K562 (cell line): ENCODE data around the gene SMIM7. TPM values are rescaled to one million over a fixed set of nuclear protein-coding genes. Genes with fewer than 3 reads are reported as not detected.

Experiments used
- BRCA1 ChIP-seq, 2 experiments: fragments of 450-650 bp in 1 of 2; sonication (generic) in 1 of 2; formaldehyde crosslinking in 1 of 2; IDR thresholded peaks; 2 replicates each; pipeline versions ENCODE4 v1.5.0 to v1.6.1; 2017 to 2020; ENCODE audit warnings: mild to moderate bottlenecking in 1 of 2, missing genetic modification reagents in 1 of 2
- CCAR2 ChIP-seq: fragments of 200-400 bp; formaldehyde crosslinking; IDR thresholded peaks from 2 replicates; pipeline ENCODE4 v1.6.1; 2017; ENCODE audit warnings: mild to moderate bottlenecking, low read depth, low read length
- CREBBP ChIP-seq: IDR thresholded peaks from one replicate; pipeline ENCODE4 v1.6.1; 2012; ENCODE audit warnings: low read depth, mild to moderate bottlenecking, control low read depth, inconsistent platforms, low read length
- DPF2 ChIP-seq: fragments of 450-650 bp; IDR thresholded peaks from 2 replicates; pipeline ENCODE4 v1.6.1; 2016
- ETV1 ChIP-seq: fragments of 450-650 bp; conservative IDR thresholded peaks from 2 replicates; pipeline ENCODE4 v1.6.1; 2016; ENCODE audit warnings: missing genetic modification characterization, control low read depth, low read depth, missing compliant biosample characterization
- HLTF ChIP-seq: fragments of 450-650 bp; IDR thresholded peaks from 2 replicates; pipeline ENCODE4 v1.6.1; 2016
- KAT8 ChIP-seq: fragments of 450-650 bp; IDR thresholded peaks from 2 replicates; pipeline ENCODE4 v1.6.1; 2016; ENCODE audit warnings: low read depth, mild to moderate bottlenecking
- KLF1 ChIP-seq: fragments of 450-650 bp; IDR thresholded peaks from 2 replicates; pipeline ENCODE4 v1.6.1; 2016; ENCODE audit warnings: missing genetic modification characterization, missing compliant biosample characterization
- MAFK ChIP-seq: IDR thresholded peaks from 2 replicates; pipeline ENCODE4 v1.6.1; 2011; ENCODE audit warnings: low read length, improper control_type of control experiment
- POLR2AphosphoS2 ChIP-seq: IDR thresholded peaks from 2 replicates; pipeline ENCODE4 v1.6.1; 2012; ENCODE audit warnings: low read length, improper control_type of control experiment
- RFX1 ChIP-seq: fragments of 450-650 bp; IDR thresholded peaks from 2 replicates; pipeline ENCODE4 v1.6.1; 2016; ENCODE audit warnings: mild to moderate bottlenecking, moderate library complexity
- SUPT5H ChIP-seq: fragments of 450-650 bp; IDR thresholded peaks from 2 replicates; pipeline ENCODE4 v1.6.1; 2016
- TSC22D4 ChIP-seq: fragments of 450-650 bp; IDR thresholded peaks from 2 replicates; pipeline ENCODE4 v1.6.1; 2016; ENCODE audit warnings: missing genetic modification characterization, missing biosample characterization, control low read depth
- YBX1 ChIP-seq: fragments of 450-650 bp; IDR thresholded peaks from 2 replicates; pipeline ENCODE4 v1.7.1; 2016; ENCODE audit warnings: mild to moderate bottlenecking
- ZFP1 ChIP-seq: fragments of 450-650 bp; formaldehyde crosslinking; IDR thresholded peaks from 2 replicates; pipeline ENCODE4 v1.4.0; 2020; ENCODE audit warnings: mild to moderate bottlenecking, mixed read lengths
- ZNF354B ChIP-seq: fragments of 250-450 bp; sonication (Bioruptor Pico); IDR thresholded peaks from 2 replicates; pipeline ENCODE4 v1.4.0; 2020
- polyA plus RNA-seq, 8 experiments: library from polyadenylated mRNA; depleted of rRNA in 4 of 8; stranded (reverse) in 5 of 8; unstranded in 3 of 8; fragments of >200 nt; fragmentation: Nextera tagmentation in 2 of 8; fragmentation: Illumina TruSeq in 1 of 8; extraction: Ambion mirVana in 2 of 8; extraction: Trizol in 1 of 8; gene quantifications; 2 replicates each; pipeline versions ENCODE4 v1.2.1 to v1.2.3, GENCODE V29; 2011 to 2014; ENCODE audit warnings: inconsistent platforms in 1 of 8, missing spikeins in 1 of 8
- total RNA-seq, 7 experiments: library from RNA; depleted of rRNA in 6 of 7; stranded (reverse); fragments of >200 nt in 6 of 7; fragmentation: Illumina TruSeq in 2 of 7; extraction: Trizol in 2 of 7; gene quantifications; 2 replicates each; pipeline versions ENCODE4 v1.2.1 to v1.2.3, GENCODE V29; 2011 to 2021; ENCODE audit warnings: low replicate concordance in 1 of 7
- TF ChIP-seq, protein P1 (sequence below): fragments of 450-650 bp; IDR thresholded peaks from 2 replicates; pipeline ENCODE4 v1.6.1; 2017; ENCODE audit warnings: antibody characterized with exemption, mild to moderate bottlenecking
- TF ChIP-seq, protein P2 (sequence below): fragments of 250-450 bp; sonication (Bioruptor Pico); IDR thresholded peaks from 2 replicates; pipeline ENCODE4 v1.5.1; 2021; ENCODE audit warnings: mild to moderate bottlenecking
- TF ChIP-seq, protein P3 (sequence below): sonication (generic); formaldehyde crosslinking; IDR thresholded peaks from 2 replicates; pipeline ENCODE4 v1.8.0; 2022; ENCODE audit warnings: missing genetic modification reagents, mild to moderate bottlenecking, moderate library complexity, borderline replicate concordance
- TF ChIP-seq, protein P4 (sequence below): IDR thresholded peaks from 3 replicates; pipeline ENCODE4 v1.6.1; 2011; ENCODE audit warnings: borderline replicate concordance, mild to moderate bottlenecking; ENCODE audit not compliant: insufficient read length, insufficient read depth
- TF ChIP-seq, protein P5 (sequence below): fragments of 450-650 bp; formaldehyde crosslinking; IDR thresholded peaks from 2 replicates; pipeline ENCODE4 v1.4.0; 2020; ENCODE audit warnings: mild to moderate bottlenecking, moderate library complexity

SMIM7 gene
- total and polyA plus RNA-seq, 9 of the 15 experiments (the other 6 are each of a cell fraction or from before 2014, with no cell fraction given) = 55.3 to 265 (median 107) TPM

DNA sequence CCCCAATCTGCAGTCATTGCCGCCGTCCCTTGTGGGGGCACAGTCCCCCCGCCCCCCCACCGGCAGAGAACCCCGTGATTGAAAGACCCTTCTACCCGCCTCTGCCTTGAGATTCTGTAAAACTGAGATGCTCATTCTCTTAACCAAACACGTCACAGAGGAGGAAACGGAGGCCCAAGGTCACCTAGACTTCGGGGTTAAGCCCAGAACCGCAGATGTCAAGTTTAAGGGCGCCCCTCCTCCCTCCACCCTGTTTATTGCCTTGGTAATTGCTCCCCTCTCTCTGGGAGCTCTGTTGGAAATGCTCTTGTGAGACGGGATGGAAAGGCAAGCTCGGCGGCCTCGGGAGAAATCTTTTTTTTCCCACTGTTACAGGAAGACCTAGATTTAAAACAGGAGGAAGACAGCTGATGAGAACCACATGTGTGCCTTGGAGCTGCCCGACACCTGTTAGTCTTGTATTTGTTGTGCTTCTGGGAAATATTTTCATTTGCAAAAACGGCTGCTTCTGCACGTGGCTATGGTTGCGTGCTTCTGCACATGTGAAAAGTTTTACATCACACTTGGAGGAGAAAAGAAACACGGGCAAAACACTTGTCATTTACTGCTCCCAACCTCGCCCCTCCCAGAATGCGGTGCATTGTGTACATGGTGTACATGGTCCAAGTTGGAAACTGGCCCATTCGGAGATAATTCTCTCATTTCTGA is 30.8 kb downstream of the SMIM7 start (continued):
- TF ChIP-seq, protein P1, sequence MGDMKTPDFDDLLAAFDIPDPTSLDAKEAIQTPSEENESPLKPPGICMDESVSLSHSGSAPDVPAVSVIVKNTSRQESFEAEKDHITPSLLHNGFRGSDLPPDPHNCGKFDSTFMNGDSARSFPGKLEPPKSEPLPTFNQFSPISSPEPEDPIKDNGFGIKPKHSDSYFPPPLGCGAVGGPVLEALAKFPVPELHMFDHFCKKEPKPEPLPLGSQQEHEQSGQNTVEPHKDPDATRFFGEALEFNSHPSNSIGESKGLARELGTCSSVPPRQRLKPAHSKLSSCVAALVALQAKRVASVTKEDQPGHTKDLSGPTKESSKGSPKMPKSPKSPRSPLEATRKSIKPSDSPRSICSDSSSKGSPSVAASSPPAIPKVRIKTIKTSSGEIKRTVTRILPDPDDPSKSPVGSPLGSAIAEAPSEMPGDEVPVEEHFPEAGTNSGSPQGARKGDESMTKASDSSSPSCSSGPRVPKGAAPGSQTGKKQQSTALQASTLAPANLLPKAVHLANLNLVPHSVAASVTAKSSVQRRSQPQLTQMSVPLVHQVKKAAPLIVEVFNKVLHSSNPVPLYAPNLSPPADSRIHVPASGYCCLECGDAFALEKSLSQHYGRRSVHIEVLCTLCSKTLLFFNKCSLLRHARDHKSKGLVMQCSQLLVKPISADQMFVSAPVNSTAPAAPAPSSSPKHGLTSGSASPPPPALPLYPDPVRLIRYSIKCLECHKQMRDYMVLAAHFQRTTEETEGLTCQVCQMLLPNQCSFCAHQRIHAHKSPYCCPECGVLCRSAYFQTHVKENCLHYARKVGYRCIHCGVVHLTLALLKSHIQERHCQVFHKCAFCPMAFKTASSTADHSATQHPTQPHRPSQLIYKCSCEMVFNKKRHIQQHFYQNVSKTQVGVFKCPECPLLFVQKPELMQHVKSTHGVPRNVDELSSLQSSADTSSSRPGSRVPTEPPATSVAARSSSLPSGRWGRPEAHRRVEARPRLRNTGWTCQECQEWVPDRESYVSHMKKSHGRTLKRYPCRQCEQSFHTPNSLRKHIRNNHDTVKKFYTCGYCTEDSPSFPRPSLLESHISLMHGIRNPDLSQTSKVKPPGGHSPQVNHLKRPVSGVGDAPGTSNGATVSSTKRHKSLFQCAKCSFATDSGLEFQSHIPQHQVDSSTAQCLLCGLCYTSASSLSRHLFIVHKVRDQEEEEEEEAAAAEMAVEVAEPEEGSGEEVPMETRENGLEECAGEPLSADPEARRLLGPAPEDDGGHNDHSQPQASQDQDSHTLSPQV = peak; percentile 56; the same call in 1 of the 2 replicates
- TF ChIP-seq SUPT5H (no peak), POLR2AphosphoS2 (no peak), YBX1 (no peak), ZFP1 (no peak), KAT8 (no peak), ZNF354B (CRISPR knock-in tag) (no peak), MAFK (no peak), KLF1 (no peak), CCAR2 (no peak), BRCA1 (IDR thresholded peaks at IDR 0.05) (no peak), BRCA1 (CRISPR knock-in tag; IDR thresholded peaks at IDR 0.05) (no peak), CREBBP (no peak), RFX1 (no peak), TSC22D4 (tag) (no peak), HLTF (no peak), ETV1 (tag) (no peak), DPF2 (no peak)
- TF ChIP-seq, protein P2, sequence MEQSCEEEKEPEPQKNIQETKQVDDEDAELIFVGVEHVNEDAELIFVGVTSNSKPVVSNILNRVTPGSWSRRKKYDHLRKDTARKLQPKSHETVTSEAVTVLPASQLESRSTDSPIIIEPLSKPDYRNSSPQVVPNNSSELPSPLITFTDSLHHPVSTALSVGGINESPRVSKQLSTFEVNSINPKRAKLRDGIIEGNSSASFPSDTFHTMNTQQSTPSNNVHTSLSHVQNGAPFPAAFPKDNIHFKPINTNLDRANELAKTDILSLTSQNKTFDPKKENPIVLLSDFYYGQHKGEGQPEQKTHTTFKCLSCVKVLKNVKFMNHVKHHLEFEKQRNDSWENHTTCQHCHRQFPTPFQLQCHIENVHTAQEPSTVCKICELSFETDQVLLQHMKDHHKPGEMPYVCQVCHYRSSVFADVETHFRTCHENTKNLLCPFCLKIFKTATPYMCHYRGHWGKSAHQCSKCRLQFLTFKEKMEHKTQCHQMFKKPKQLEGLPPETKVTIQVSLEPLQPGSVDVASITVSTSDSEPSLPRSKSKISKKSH = no peak
- TF ChIP-seq, protein P3, sequence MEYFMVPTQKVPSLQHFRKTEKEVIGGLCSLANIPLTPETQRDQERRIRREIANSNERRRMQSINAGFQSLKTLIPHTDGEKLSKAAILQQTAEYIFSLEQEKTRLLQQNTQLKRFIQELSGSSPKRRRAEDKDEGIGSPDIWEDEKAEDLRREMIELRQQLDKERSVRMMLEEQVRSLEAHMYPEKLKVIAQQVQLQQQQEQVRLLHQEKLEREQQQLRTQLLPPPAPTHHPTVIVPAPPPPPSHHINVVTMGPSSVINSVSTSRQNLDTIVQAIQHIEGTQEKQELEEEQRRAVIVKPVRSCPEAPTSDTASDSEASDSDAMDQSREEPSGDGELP (CRISPR knock-in tag) = peak; percentile 30; the same call in 1 of the 2 replicates
- TF ChIP-seq, protein P4, sequence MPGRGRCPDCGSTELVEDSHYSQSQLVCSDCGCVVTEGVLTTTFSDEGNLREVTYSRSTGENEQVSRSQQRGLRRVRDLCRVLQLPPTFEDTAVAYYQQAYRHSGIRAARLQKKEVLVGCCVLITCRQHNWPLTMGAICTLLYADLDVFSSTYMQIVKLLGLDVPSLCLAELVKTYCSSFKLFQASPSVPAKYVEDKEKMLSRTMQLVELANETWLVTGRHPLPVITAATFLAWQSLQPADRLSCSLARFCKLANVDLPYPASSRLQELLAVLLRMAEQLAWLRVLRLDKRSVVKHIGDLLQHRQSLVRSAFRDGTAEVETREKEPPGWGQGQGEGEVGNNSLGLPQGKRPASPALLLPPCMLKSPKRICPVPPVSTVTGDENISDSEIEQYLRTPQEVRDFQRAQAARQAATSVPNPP = no peak
- TF ChIP-seq, protein P5, sequence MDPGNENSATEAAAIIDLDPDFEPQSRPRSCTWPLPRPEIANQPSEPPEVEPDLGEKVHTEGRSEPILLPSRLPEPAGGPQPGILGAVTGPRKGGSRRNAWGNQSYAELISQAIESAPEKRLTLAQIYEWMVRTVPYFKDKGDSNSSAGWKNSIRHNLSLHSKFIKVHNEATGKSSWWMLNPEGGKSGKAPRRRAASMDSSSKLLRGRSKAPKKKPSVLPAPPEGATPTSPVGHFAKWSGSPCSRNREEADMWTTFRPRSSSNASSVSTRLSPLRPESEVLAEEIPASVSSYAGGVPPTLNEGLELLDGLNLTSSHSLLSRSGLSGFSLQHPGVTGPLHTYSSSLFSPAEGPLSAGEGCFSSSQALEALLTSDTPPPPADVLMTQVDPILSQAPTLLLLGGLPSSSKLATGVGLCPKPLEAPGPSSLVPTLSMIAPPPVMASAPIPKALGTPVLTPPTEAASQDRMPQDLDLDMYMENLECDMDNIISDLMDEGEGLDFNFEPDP (CRISPR knock-in tag) = no peak
